HCT116 (cell line): ENCODE results near the gene ALKBH7. TPM values are rescaled to one million over a fixed set of nuclear protein-coding genes. Genes with fewer than 3 reads are reported as not detected.
"Not testable (repeated sequence)": the region's sequence is repeated elsewhere in the genome, so short reads cannot be mapped to it uniquely, and the experiment has no call there.

ENCODE experiments used
- ATAC-seq: fragments of 200-7000 bp; cut with Tn5 transposase; 2 replicates; pipeline ENCODE4 v1.9.1; 2020; ENCODE audit warnings: mild to moderate bottlenecking, moderate library complexity
- BruUV-seq: library from RNA; stranded (reverse); fragments of 400-500 nt; replicated peaks from 2 replicates; lab custom pipeline; 2021; lab: Mats Ljungman, UMichigan
- CTCF ChIA-PET: fragments of 300-600 bp; sonication (Branson Sonifier 250); formaldehyde crosslinking; loops from one replicate; lab custom pipeline; 2021; ENCODE audit warnings: antibody characterized with exemption; lab: Charles Lee
- POLR2A ChIA-PET: fragments of 300-600, 350-600 bp; sonication (Branson Sonifier 250); formaldehyde crosslinking; loops from one replicate; lab custom pipeline; 2021; ENCODE audit warnings: antibody characterized with exemption; lab: Charles Lee
- RAD21 ChIA-PET, 2 experiments: fragments of 300-600 bp; sonication (Branson Sonifier 250); formaldehyde crosslinking; loops; one replicate each; lab custom pipeline; 2023; ENCODE audit warnings: low total read pairs in 2 of 2; ENCODE audit not compliant: uncharacterized antibody in 2 of 2, unreplicated experiment in 2 of 2, low non-redundant PET in 1 of 2; lab: Charles Lee
- DNase-seq: peaks from one replicate; pipeline ENCODE4 v3.0.0-alpha.2; 2010; ENCODE audit warnings: low read depth, low spot score
- H2AFZ ChIP-seq: fragments of 200-600 bp; shearing (Covaris generic), sonication (generic); 2 replicates; pipeline ENCODE4 v1.6.1; 2017; ENCODE audit warnings: low read depth, mixed run types, mixed read lengths, antibody characterized with exemption, low read length; ENCODE audit not compliant: poor library complexity, severe bottlenecking
- H3K27ac ChIP-seq: 2 replicates; pipeline ENCODE4 v1.5.1; 2012; ENCODE audit warnings: low read depth, low read length
- H3K27me3 ChIP-seq: fragments of 200-600 bp; sonication (generic); 2 replicates; pipeline ENCODE4 v1.6.1; 2016; ENCODE audit warnings: mixed run types, low read length, mixed read lengths; ENCODE audit not compliant: insufficient read depth
- H3K36me3 ChIP-seq, 2 experiments: fragments of 200-500 bp in 1 of 2; fragments of 200-600 bp in 1 of 2; sonication (Bioruptor generic) in 1 of 2; sonication (generic) in 1 of 2; 2 replicates each; pipeline versions ENCODE4 v1.5.1 to v1.6.1; 2014 to 2016; ENCODE audit warnings: low read length in 2 of 2, inconsistent platforms in 1 of 2, mixed read lengths in 1 of 2, mixed run types in 1 of 2; ENCODE audit not compliant: insufficient read depth in 2 of 2, control insufficient read depth in 1 of 2
- H3K4me1 ChIP-seq, 2 experiments: fragments of 200-600 bp in 1 of 2; sonication (generic) in 1 of 2; 2 replicates each; pipeline versions ENCODE4 v1.5.1 to v1.6.1; 2012 to 2017; ENCODE audit warnings: low read length in 2 of 2, inconsistent platforms in 1 of 2, mild to moderate bottlenecking in 1 of 2, mixed read lengths in 1 of 2, mixed run types in 1 of 2, moderate library complexity in 1 of 2; ENCODE audit not compliant: insufficient read depth in 2 of 2, control insufficient read depth in 1 of 2
- H3K4me2 ChIP-seq: fragments of 200-600 bp; sonication (generic); 2 replicates; pipeline ENCODE4 v1.6.1; 2017; ENCODE audit warnings: mixed run types, low read length, mixed read lengths
- H3K4me3 ChIP-seq, 2 experiments: fragments of 200-600 bp in 1 of 2; sonication (generic) in 1 of 2; replicated peaks in 1 of 2; 2 replicates each; pipeline ENCODE4 v1.5.1; 2011 to 2016; ENCODE audit warnings: low read length in 2 of 2, control low read depth in 1 of 2, low read depth in 1 of 2, mild to moderate bottlenecking in 1 of 2, mixed read lengths in 1 of 2, mixed run types in 1 of 2
- H3K79me2 ChIP-seq: fragments of 200-600 bp; sonication (generic); 2 replicates; pipeline ENCODE4 v1.6.1; 2017; ENCODE audit warnings: mild to moderate bottlenecking, mixed run types, low read length, moderate library complexity, mixed read lengths; ENCODE audit not compliant: insufficient read depth
- H3K9ac ChIP-seq: fragments of 200-600 bp; sonication (generic); 2 replicates; pipeline ENCODE4 v1.6.1; 2016; ENCODE audit warnings: low read length, mixed read lengths
- H3K9me2 ChIP-seq: fragments of 200-600 bp; sonication (generic), shearing (Covaris generic); 2 replicates; pipeline ENCODE4 v1.6.1; 2017; ENCODE audit warnings: mixed run types, mild to moderate bottlenecking, moderate library complexity; ENCODE audit not compliant: insufficient read depth
- H3K9me3 ChIP-seq, 2 experiments: fragments of 200-500 bp in 1 of 2; fragments of 200-600 bp in 1 of 2; sonication (Bioruptor generic) in 1 of 2; sonication (generic) in 1 of 2; 2 replicates each; pipeline ENCODE4 v1.6.1; 2014 to 2017; ENCODE audit warnings: low read length in 2 of 2, mixed read lengths in 2 of 2, inconsistent platforms in 1 of 2, low read depth in 1 of 2, mild to moderate bottlenecking in 1 of 2, mixed run types in 1 of 2, moderate library complexity in 1 of 2; ENCODE audit not compliant: control insufficient read depth in 1 of 2, insufficient read depth in 1 of 2
- H4K20me1 ChIP-seq: fragments of 200-600 bp; sonication (generic), shearing (Covaris generic); 2 replicates; pipeline ENCODE4 v1.6.1; 2017; ENCODE audit warnings: mixed run types, mild to moderate bottlenecking, moderate library complexity; ENCODE audit not compliant: insufficient read depth
- ATF3 ChIP-seq: IDR thresholded peaks from 2 replicates; pipeline ENCODE4 v1.6.1; 2012
- CEBPB ChIP-seq: IDR thresholded peaks from 2 replicates; pipeline ENCODE4 v1.6.1; 2012; ENCODE audit warnings: low read depth
- ELF1 ChIP-seq: IDR thresholded peaks from 2 replicates; pipeline ENCODE4 v1.6.1; 2012; ENCODE audit warnings: low read depth, borderline replicate concordance
- RAD21 ChIP-seq: IDR thresholded peaks from 2 replicates; pipeline ENCODE4 v1.6.1; 2012; ENCODE audit warnings: low read depth, mild to moderate bottlenecking
- SIN3A ChIP-seq: IDR thresholded peaks from 2 replicates; pipeline ENCODE4 v1.6.1; 2012; ENCODE audit warnings: low read depth
- SP1 ChIP-seq: IDR thresholded peaks from 2 replicates; pipeline ENCODE4 v1.6.1; 2012; ENCODE audit warnings: low read depth
- SRF ChIP-seq: IDR thresholded peaks from 2 replicates; pipeline ENCODE4 v1.6.1; 2012; ENCODE audit warnings: low read depth
- ZNF274 ChIP-seq: fragments of 200-500 bp; sonication (Bioruptor generic); IDR thresholded peaks from 2 replicates; pipeline ENCODE4 v1.6.1; 2014; ENCODE audit warnings: mild to moderate bottlenecking, low read depth, low read length, inconsistent platforms
- intact Hi-C: fragments of 100-400 bp; cut with micrococcal nuclease; formaldehyde crosslinking; loops from 2 replicates; pipeline ENCODE4 v1.10.0; 2022
- total RNA-seq: library from RNA; stranded (reverse); gene quantifications from one replicate; pipeline ENCODE4 v1.2.1, GENCODE V29; 2021; ENCODE audit not compliant: unreplicated experiment
- TF ChIP-seq, protein P1 (sequence below): IDR thresholded peaks from 2 replicates; pipeline ENCODE4 v1.6.1; 2011; ENCODE audit warnings: mild to moderate bottlenecking, low read length, moderate library complexity; ENCODE audit not compliant: insufficient replicate concordance; ENCODE audit errors: extremely low read depth
- TF ChIP-seq, protein P2 (sequence below), 3 experiments: fragments of 200-600 bp in 1 of 3; sonication (generic) in 1 of 3; IDR thresholded peaks in 2 of 3; conservative IDR thresholded peaks in 1 of 3; 2 replicates each; pipeline ENCODE4 v1.5.1; 2012 to 2017; ENCODE audit warnings: low read depth in 2 of 3, low read length in 2 of 3, antibody characterized with exemption in 1 of 3, borderline replicate concordance in 1 of 3, control low read depth in 1 of 3, mild to moderate bottlenecking in 1 of 3, mixed read lengths in 1 of 3, mixed run types in 1 of 3, moderate library complexity in 1 of 3; ENCODE audit not compliant: insufficient read depth in 1 of 3

The ALKBH7 gene
- total RNA-seq, 1 experiment from 2014 or later = 57.1 TPM

GRCh38 chr19:6359568-6360341 is 12.8 kb upstream of the ALKBH7 start:
- no peaks in the 10 kb centered on the region for H3K9me2 ChIP-seq
- RAD21 ChIA-PET = no interaction called here
- no peaks in the 10 kb centered on the region for H3K36me3 ChIP-seq
- CTCF ChIA-PET = no interaction called here
- POLR2A ChIA-PET = interaction anchor here (2.0 kb wide), 1 partner anchor 13 kb away, joined by 16 read pairs; the partner anchor contains the start of gene ALKBH7
- H4K20me1 ChIP-seq = no peaks in the 10 kb centered on the region
- ATAC-seq (no peak), DNase-seq (no peak)
- H2AFZ ChIP-seq = no peak overlapping the region
- no peak overlapping the region for H3K27ac ChIP-seq
- no peak overlapping the region for H3K4me2 ChIP-seq
- peaks cover 17% of the 10 kb centered on the region; the same call in 1 of the 2 replicates for H3K79me2 ChIP-seq
- BruUV-seq = no TSS peak
- peaks cover 0 to 22% of the 10 kb centered on the region in 2 experiments for H3K4me1 ChIP-seq
- H3K4me3 ChIP-seq = no peak overlapping the region
- H3K9me3 ChIP-seq = no peaks in the 10 kb centered on the region
- no peaks in the 10 kb centered on the region for H3K27me3 ChIP-seq
- intact Hi-C loops = no loop called here
- TF ChIP-seq, protein P1, sequence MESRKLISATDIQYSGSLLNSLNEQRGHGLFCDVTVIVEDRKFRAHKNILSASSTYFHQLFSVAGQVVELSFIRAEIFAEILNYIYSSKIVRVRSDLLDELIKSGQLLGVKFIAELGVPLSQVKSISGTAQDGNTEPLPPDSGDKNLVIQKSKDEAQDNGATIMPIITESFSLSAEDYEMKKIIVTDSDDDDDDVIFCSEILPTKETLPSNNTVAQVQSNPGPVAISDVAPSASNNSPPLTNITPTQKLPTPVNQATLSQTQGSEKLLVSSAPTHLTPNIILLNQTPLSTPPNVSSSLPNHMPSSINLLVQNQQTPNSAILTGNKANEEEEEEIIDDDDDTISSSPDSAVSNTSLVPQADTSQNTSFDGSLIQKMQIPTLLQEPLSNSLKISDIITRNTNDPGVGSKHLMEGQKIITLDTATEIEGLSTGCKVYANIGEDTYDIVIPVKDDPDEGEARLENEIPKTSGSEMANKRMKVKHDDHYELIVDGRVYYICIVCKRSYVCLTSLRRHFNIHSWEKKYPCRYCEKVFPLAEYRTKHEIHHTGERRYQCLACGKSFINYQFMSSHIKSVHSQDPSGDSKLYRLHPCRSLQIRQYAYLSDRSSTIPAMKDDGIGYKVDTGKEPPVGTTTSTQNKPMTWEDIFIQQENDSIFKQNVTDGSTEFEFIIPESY = no peak
- TF ChIP-seq RAD21 (no peak), SP1 (no peak), CEBPB (no peak), SIN3A (no peak), ELF1 (no peak), SRF (no peak), ATF3 (no peak), ZNF274 (no peak)
- TF ChIP-seq, protein P2, sequence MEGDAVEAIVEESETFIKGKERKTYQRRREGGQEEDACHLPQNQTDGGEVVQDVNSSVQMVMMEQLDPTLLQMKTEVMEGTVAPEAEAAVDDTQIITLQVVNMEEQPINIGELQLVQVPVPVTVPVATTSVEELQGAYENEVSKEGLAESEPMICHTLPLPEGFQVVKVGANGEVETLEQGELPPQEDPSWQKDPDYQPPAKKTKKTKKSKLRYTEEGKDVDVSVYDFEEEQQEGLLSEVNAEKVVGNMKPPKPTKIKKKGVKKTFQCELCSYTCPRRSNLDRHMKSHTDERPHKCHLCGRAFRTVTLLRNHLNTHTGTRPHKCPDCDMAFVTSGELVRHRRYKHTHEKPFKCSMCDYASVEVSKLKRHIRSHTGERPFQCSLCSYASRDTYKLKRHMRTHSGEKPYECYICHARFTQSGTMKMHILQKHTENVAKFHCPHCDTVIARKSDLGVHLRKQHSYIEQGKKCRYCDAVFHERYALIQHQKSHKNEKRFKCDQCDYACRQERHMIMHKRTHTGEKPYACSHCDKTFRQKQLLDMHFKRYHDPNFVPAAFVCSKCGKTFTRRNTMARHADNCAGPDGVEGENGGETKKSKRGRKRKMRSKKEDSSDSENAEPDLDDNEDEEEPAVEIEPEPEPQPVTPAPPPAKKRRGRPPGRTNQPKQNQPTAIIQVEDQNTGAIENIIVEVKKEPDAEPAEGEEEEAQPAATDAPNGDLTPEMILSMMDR (IDR thresholded peaks at IDR 0.05 in 2 of 3, conservative IDR thresholded peaks at IDR 0.05 in 1 of 3; ENCODE audit: borderline replicate concordance in 1 of 3, insufficient read depth in 1 of 3, low read depth in 2 of 3, low read length in 2 of 3) = no peak
- H3K9ac ChIP-seq = no peak overlapping the region

GRCh38 chr19:6360445-6360844 is 12.1 kb upstream of the ALKBH7 start:
- H3K27me3 ChIP-seq, H3K27ac ChIP-seq, DNase-seq, H3K9me2 ChIP-seq, H3K4me3 ChIP-seq, BruUV-seq, H3K9me3 ChIP-seq, intact Hi-C loops, H3K9ac ChIP-seq, H3K36me3 ChIP-seq, ATAC-seq, H2AFZ ChIP-seq, H4K20me1 ChIP-seq, CTCF ChIA-PET, H3K4me2 ChIP-seq: not testable (repeated sequence)
- RAD21 ChIA-PET = interaction anchor here in 1 of 2 experiments (0.8 kb wide), 1 partner anchor 12 kb away, joined by 4 read pairs; the partner anchor contains the start of gene ALKBH7
- Histone ChIP-seq H3K79me2 (peaks cover 17% of the 10 kb centered on the region; the same call in 1 of the 2 replicates), H3K4me1 (peaks cover 0 to 22% of the 10 kb centered on the region in 2 experiments)
- POLR2A ChIA-PET = interaction anchor here (2.0 kb wide), 1 partner anchor 12 kb away, joined by 16 read pairs; the partner anchor contains the start of gene ALKBH7
